SW 1271 (cell line): ENCODE results near the gene MPST.
A peak's percentile ranks its signal among the peaks of the same experiment; 100 is the strongest.

ENCODE experiments used
- DNase-seq, 2 experiments: peaks; one replicate each; lab custom pipeline; 2025; lab: John Stamatoyannopoulos, UW

MPST gene

GRCh38 chr22:37044634-37045625 lies 25.4 kb downstream of the MPST start:
- DNase-seq, result no peak

DNA sequence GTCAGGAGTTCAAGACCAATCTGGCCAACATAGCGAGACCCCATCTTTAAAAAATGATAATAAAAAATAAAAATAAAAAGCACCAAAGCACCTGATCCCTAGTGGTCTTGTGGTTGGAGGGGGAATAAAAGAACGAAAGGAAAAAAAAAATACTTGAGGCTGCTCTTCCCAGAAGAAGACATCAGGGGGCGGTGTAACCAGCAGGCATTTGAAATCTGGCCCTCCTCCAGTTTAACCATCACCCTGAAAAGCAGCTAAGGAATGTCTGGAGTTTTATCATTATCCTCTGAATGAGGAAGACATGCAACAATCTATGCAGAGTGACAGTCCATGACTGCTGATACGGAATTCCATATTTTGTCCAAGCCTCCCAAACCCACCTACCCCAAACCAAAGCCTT lies 26.4 kb downstream of the MPST start:
- no peak for DNase-seq

DNA sequence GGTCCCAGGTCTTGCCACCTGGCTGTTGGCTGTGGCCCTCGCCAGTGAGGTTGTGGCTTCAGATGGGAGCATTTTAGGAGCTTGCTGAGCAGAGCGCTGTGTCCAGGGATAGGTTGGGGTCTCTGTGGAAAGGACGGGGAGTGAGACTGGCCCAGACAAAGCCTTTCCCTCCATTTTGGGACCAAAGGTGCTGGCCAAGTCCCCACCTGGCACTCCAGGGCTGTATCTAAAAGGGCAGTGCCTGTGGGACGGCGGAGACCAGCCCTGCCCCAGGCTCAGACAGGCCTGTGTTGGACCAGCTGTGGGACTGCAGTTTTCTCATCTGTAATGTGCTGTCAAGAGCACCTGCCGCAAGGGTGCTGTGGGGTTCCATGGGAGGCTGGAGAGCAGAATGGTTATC lies 27.0 kb downstream of the MPST start:
- DNase-seq, result no peak

DNA sequence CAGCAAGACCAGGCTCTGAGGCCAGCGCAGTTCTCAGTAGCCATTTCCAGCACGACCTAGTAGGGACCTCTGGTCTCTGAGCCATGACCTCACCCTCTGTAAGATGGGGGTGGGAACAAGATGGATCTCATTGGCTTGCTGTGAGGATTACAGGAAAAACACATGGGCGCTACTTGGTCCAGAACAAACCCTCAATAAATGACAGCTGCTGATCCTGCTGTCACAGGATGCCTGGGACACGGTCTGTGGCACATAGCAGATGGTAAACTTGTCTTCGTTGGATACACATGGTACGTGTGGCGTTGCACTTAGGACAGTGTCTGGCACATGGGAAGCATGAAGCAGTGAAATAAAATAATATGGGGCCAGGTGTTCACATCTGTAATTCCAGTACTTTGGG lies 27.5 kb downstream of the MPST start:
- no peak for DNase-seq

- DNase-seq, result no peak
Observed at GRCh38 chr22:37048133-37048532, 28.6 kb downstream of the MPST start.

DNA sequence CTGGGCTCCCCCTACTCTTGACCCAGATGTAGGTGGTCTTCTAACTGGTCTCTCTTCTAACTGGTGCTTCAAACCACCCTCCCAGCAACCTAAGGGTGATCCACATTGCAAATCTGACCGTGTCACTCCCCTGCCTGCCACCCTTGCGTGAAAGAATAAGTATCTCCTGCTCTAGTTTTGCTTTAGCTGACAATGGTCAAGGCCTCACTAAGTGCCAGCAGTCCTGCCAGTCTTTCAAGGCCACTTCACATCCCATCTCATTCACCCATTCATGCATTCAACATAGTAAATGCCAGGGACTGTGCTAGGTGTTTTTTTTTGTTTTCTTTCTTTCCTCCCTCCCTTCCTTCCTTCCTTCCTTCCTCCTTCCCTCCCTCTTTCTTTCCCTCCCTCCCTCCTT lies 29.7 kb downstream of the MPST start:
- no peak for DNase-seq

DNA sequence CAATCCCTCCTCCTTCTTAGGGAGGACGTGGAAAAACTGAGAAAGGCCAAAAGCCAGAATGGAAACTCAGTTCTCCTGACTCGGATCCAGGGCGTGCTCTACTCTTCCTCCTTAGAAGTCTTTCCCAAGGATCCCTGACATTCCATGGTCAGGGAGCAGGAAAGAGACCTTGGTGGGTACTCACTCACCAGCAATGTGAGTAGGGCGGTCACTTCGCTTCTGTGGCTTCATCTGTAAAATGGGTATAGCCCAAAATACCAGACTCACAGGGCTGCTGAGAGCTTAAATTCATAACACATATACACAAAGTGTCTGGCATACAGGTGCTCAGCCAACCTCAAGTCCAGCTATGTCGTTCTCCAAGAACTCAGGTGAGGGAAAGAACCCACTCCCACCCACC lies 31.4 kb downstream of the MPST start:
- DNase-seq, result no peak

- peak in 1 of 2 experiments; percentile 18 for DNase-seq
Observed at GRCh38 chr22:37051391-37052385, 32.1 kb downstream of the MPST start, which contains the start of gene KCTD17. Gene KCTD17, plus strand, starts transcription at chr22:37051742. Its CDS starts 19 bp downstream, at chr22:37051761.

- DNase-seq, result no peak
Observed at GRCh38 chr22:37052386-37053309, 33.1 kb downstream of the MPST start.

DNA sequence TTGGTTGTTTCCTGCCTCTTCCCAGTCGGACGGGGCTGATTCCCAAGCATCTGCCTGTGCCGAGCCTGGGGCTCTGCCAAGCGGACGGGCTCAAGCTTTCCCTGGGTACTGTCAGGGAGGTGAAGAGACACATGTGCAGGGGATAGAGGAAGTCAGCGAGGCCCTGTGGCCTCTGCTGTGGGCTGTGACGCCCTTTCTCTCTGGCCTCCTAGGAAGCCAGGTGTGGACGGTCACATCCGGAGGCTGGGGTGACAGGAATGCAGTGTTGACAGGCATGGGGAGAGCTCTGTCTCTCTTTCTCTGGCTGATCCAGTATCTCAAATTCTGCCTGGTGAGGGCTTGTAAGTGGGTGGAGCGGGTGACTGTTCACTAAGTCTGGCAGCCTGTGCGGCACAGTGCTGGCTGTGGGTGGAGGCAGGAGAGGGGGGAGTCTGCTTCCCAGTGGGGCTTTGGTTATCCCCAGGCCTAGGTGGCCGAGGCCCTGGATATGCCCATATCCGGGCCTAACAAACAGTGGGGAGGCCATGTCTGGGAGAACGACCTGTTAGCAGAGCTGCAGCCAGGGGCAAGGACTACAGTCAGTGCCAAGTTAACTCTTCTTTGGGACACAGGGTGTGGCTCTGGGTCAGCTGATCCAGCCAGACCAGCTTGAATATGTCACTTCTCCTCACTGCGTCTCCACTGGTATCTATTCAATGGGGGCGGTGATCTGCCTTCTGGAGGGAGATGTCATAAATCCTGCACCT lies 33.9 kb downstream of the MPST start:
- DNase-seq, result no peak

DNA sequence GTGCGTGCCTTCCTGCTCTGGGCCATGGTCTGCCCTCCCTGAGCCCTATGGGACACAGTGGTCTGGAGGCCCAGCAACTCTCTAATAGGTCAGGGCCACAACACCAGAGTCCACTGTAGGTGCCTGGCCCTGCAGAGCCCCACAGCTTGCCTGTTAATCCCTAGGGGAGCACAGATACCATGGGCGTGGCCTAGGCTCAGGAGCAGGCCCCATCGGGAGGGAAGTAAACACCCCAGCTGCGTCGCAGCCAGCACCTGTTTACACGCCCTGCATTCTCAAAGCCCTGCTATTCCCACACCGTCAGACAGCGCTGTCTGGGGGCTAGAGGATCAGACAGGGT lies 34.5 kb downstream of the MPST start:
- no peak for DNase-seq

- no peak for DNase-seq
Observed at GRCh38 chr22:37054600-37055365, 35.2 kb downstream of the MPST start.

- no peak for DNase-seq
Observed at GRCh38 chr22:37056246-37056645, 36.7 kb downstream of the MPST start.

GRCh38 chr22:37057226-37057625 lies 37.7 kb downstream of the MPST start:
- DNase-seq, result no peak

DNA sequence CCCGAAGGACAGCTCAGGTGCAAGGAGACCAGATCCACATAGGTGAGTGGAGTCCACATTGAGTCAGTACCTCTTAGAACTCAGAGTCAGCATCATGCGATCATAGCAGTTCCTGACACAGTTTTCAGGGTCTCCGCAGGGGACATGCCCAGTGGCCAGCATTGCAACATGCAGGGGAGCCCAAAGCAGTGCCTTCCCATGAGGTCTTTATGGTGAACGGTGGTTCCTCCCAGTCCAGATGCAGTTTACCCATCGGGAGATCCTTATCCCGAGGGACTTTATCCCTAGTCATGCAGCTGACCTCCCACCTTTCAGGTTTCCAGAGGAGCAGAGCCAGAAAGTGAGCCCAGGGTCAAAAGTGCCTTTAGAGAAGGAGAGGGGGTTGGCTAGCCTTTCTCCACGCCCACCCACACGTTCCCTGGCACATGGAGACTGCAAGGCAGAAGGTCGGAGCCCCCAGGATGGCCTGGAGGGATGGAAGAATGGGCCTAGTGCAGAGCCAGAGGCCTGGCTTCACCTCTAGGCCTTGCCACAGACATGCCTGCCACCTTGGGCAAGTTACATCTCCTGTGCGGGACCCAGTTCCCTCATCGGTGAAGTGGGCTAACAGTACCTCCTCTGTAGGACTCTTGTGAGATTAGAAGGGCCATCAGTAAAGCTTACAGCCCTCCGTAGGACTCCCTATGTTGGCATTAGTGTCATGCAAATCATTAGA lies 38.4 kb downstream of the MPST start:
- DNase-seq, result no peak

DNA sequence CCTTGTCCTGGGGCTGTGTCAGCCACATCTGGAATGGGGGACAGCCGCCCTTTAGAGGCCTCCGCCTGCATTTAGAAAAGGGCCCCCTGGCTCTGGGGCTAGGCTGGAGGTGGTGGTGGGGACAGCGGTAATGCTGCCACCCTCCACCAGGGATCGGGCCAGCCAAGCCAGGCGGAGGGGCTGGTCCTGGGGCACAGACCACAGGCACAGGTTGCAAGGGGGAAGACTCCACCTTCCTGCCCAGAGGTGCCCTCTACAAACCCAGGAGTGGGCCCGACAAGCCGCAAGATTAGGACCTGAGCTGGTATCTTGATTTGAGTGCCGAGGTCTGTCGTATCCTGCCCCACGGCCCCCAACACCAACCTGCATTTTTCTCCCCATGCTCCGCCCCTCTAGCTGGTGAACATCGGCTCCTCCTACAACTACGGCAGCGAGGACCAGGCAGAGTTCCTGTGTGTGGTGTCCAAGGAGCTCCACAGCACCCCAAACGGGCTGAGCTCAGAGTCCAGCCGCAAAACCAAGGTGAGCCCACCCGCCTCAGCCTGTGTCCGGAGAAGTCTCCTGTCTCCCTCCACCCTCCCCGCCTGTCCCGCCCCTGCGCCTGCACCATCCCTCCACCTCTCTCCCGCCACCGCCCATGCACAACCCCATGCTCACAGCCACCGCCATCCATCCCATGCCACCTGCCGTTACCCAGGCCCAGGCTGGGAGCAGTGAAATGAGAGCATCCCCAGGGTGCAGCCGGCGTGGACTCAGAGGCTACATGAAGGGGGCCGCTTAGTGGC lies 39.6 kb downstream of the MPST start:
- DNase-seq, result no peak

DNA sequence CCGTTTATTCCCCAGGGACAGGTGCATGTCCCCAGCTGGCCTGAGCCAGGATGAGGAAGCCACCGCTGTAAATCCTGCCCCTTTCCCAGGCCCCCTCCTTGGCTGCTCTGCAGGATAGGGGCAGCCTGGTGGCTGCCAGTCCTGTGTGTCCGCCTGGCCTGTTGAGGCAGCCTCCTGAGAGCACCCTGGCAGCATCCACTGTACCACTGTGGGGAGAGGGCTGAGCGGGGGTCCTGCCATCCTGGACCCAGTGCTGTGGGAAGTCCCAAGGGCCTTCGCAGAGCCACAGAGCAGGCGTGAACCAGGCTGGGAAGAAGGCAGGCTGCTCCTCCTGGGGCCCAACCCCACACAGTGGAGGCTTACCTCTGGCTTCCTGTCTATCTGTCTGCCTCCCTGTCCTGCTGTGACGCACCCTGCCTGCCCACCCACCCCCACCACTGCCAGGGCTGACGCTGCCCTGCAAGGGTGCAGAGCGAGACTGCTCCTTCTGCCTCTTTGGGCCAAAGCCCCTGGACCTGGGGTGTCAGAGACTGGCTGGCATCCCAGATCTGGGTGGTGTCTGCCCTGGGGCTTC lies 40.4 kb downstream of the MPST start:
- DNase-seq, result no peak
